Glutamatergic neuron (in vitro differentiated cells): ENCODE results near the gene ZNF883. TPM values are rescaled to one million over a fixed set of nuclear protein-coding genes. Genes with fewer than 3 reads are reported as not detected.

Source experiments
- DNase-seq: peaks from one replicate; pipeline ENCODE4 v3.0.0; 2022
- H3K27ac Mint-ChIP-seq: one replicate; pipeline ENCODE4 v1.8.0; 2020; ENCODE audit warnings: mild to moderate bottlenecking, mixed read lengths, inconsistent platforms; ENCODE audit not compliant: unreplicated experiment
- H3K27me3 Mint-ChIP-seq: one replicate; pipeline ENCODE4 v1.8.0; 2020; ENCODE audit warnings: mild to moderate bottlenecking, moderate library complexity, mixed read lengths, inconsistent platforms; ENCODE audit not compliant: unreplicated experiment
- H3K36me3 Mint-ChIP-seq: one replicate; pipeline ENCODE4 v1.8.0; 2020; ENCODE audit warnings: mild to moderate bottlenecking, mixed read lengths, inconsistent platforms; ENCODE audit not compliant: unreplicated experiment
- H3K4me1 Mint-ChIP-seq: one replicate; pipeline ENCODE4 v1.8.0; 2020; ENCODE audit warnings: mild to moderate bottlenecking, low read depth, mixed read lengths, inconsistent platforms; ENCODE audit not compliant: unreplicated experiment
- H3K4me3 Mint-ChIP-seq: one replicate; pipeline ENCODE4 v1.8.0; 2020; ENCODE audit warnings: mild to moderate bottlenecking, mixed read lengths, inconsistent platforms; ENCODE audit not compliant: unreplicated experiment
- H3K9me3 Mint-ChIP-seq: one replicate; pipeline ENCODE4 v1.8.0; 2020; ENCODE audit warnings: mild to moderate bottlenecking, moderate library complexity, mixed read lengths, inconsistent platforms; ENCODE audit not compliant: unreplicated experiment
- total RNA-seq: library from RNA; stranded (reverse); fragmentation: NEBNext Ultra II Directional; extraction: Animal tissue kit (Norgen Biotek cat#: 25700); gene quantifications from one replicate; pipeline ENCODE4 v1.2.1, GENCODE V29; 2021; ENCODE audit not compliant: unreplicated experiment
- TF ChIP-seq, protein P1 (sequence below): fragments of 200-600 bp; sonication (generic); IDR thresholded peaks from one replicate; pipeline ENCODE4 v1.5.0; 2021; ENCODE audit not compliant: partially characterized antibody, unreplicated experiment

ZNF883 gene
- total RNA-seq, 1 donor from 2014 or later, result 18.4 TPM

GRCh38 chr9:112945620-112946208 is 66.3 kb downstream of the ZNF883 start:
- DNase-seq, result no peak
- no peak overlapping the region for H3K4me3 Mint-ChIP-seq
- H3K4me1 Mint-ChIP-seq, result no peaks in the 10 kb centered on the region

DNA sequence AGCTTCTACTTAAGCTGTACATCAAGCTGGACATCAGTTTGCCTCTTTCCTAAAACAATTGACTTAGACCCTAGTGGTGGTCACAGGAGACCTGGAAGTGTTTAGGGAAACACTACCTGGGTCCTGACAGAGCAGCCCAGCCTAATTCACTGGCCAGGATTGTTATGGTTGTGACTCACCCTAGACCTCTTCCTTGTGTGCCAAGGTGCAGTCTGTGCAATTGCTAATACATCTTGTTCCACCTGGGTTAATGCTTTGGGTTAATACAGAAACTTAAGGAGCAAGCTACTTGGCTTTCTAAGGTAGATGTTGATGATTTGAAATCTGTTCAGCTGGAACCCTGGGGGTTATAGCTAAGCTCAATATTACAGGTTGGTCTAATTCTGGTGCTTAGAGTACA is 72.6 kb downstream of the ZNF883 start:
- Mint-ChIP-seq H3K27ac (no peak overlapping the region), H3K4me1 (no peaks in the 10 kb centered on the region), H3K9me3 (peaks cover 2% of the 10 kb centered on the region), H3K36me3 (no peaks in the 10 kb centered on the region), H3K4me3 (no peak overlapping the region), H3K27me3 (no peaks in the 10 kb centered on the region)
- DNase-seq, result no peak
- TF ChIP-seq, protein P1, sequence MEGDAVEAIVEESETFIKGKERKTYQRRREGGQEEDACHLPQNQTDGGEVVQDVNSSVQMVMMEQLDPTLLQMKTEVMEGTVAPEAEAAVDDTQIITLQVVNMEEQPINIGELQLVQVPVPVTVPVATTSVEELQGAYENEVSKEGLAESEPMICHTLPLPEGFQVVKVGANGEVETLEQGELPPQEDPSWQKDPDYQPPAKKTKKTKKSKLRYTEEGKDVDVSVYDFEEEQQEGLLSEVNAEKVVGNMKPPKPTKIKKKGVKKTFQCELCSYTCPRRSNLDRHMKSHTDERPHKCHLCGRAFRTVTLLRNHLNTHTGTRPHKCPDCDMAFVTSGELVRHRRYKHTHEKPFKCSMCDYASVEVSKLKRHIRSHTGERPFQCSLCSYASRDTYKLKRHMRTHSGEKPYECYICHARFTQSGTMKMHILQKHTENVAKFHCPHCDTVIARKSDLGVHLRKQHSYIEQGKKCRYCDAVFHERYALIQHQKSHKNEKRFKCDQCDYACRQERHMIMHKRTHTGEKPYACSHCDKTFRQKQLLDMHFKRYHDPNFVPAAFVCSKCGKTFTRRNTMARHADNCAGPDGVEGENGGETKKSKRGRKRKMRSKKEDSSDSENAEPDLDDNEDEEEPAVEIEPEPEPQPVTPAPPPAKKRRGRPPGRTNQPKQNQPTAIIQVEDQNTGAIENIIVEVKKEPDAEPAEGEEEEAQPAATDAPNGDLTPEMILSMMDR, result no peak

More at GRCh38 chr9:112945620-112946208, 66.3 kb downstream of the ZNF883 start:
- TF ChIP-seq, protein P1, result no peak
- no peaks in the 10 kb centered on the region for H3K36me3 Mint-ChIP-seq
- H3K27ac Mint-ChIP-seq, result no peak overlapping the region
- H3K9me3 Mint-ChIP-seq, result peaks cover 2% of the 10 kb centered on the region
- peaks cover 2% of the 10 kb centered on the region for H3K27me3 Mint-ChIP-seq

- no peak for DNase-seq
- Mint-ChIP-seq H3K27ac (no peak overlapping the region), H3K4me3 (no peak overlapping the region), H3K27me3 (no peaks in the 10 kb centered on the region), H3K4me1 (no peaks in the 10 kb centered on the region), H3K9me3 (no peaks in the 10 kb centered on the region), H3K36me3 (no peaks in the 10 kb centered on the region)
- TF ChIP-seq, protein P1, result no peak
Observed at GRCh38 chr9:112933696-112934095, 78.3 kb downstream of the ZNF883 start.

GRCh38 chr9:112925058-112925641 is 86.8 kb downstream of the ZNF883 start:
- Mint-ChIP-seq H3K4me1 (peaks cover 2% of the 10 kb centered on the region), H3K4me3 (no peak overlapping the region), H3K27ac (no peak overlapping the region), H3K36me3 (no peaks in the 10 kb centered on the region), H3K27me3 (no peaks in the 10 kb centered on the region), H3K9me3 (no peaks in the 10 kb centered on the region)
- no peak for DNase-seq
- TF ChIP-seq, protein P1, result no peak

- H3K9me3 Mint-ChIP-seq, result no peaks in the 10 kb centered on the region
- TF ChIP-seq, protein P1, result no peak
- H3K4me1 Mint-ChIP-seq, result peaks cover 2% of the 10 kb centered on the region
- no peak for DNase-seq
- no peaks in the 10 kb centered on the region for H3K27me3 Mint-ChIP-seq
- H3K36me3 Mint-ChIP-seq, result no peaks in the 10 kb centered on the region
- H3K4me3 Mint-ChIP-seq, result no peak overlapping the region
- H3K27ac Mint-ChIP-seq, result no peak overlapping the region
Observed at GRCh38 chr9:112921549-112921948, 90.4 kb downstream of the ZNF883 start.
